CD4-positive, CD25-positive, alpha-beta regulatory T cell (primary cell): ENCODE data around the gene RASAL2. TPM values are rescaled to one million over a fixed set of nuclear protein-coding genes. Genes with fewer than 3 reads are reported as not detected.

Experiments
- ATAC-seq, 2 donors: fragments of 150-1000 bp; cut with Tn5 transposase; one replicate each; pipeline ENCODE4 v1.10.0; 2021; ENCODE audit warnings: low read depth in 2 of 2, moderate number of reproducible peaks in 2 of 2, moderate library complexity in 1 of 2
- DNase-seq, 3 donors: peaks; one replicate each; pipeline versions ENCODE4 v3.0.0 to v3.0.0-alpha.2; 2012 to 2022; ENCODE audit warnings: mixed read lengths in 1 of 3
- H3K27ac ChIP-seq: one replicate; pipeline ENCODE4 v1.7.0; 2013; ENCODE audit warnings: mild to moderate bottlenecking, low read length; ENCODE audit not compliant: insufficient read depth, poor library complexity, severe bottlenecking
- H3K27me3 ChIP-seq: one replicate; pipeline ENCODE4 v1.7.0; 2013; ENCODE audit warnings: low read length; ENCODE audit not compliant: control insufficient read depth, insufficient read depth
- H3K36me3 ChIP-seq: one replicate; pipeline ENCODE4 v1.7.0; 2013; ENCODE audit warnings: mild to moderate bottlenecking, low read length, moderate library complexity; ENCODE audit not compliant: control insufficient read depth, insufficient read depth
- H3K4me1 ChIP-seq: 2 replicates; pipeline ENCODE4 v1.7.0; 2013; ENCODE audit warnings: mild to moderate bottlenecking, low read length; ENCODE audit not compliant: insufficient read depth, control insufficient read depth, poor library complexity, severe bottlenecking
- H3K4me3 ChIP-seq: one replicate; pipeline ENCODE4 v1.7.0; 2013; ENCODE audit warnings: low read depth, mild to moderate bottlenecking, low read length, moderate library complexity
- H3K9me3 ChIP-seq, 2 experiments: 1 replicate in 1 of 2; 2 replicates in 1 of 2; pipeline ENCODE4 v1.7.0; 2013; ENCODE audit warnings: low read length in 2 of 2, mild to moderate bottlenecking in 1 of 2, moderate library complexity in 1 of 2; ENCODE audit not compliant: control insufficient read depth in 2 of 2
- H3K27ac Mint-ChIP-seq, 3 donors: one replicate each; pipeline ENCODE4 v1.8.0; 2020 to 2022; ENCODE audit warnings: mild to moderate bottlenecking in 3 of 3, mixed read lengths in 3 of 3, moderate library complexity in 2 of 3
- H3K27me3 Mint-ChIP-seq: one replicate; pipeline ENCODE4 v1.8.0; 2022; ENCODE audit warnings: mild to moderate bottlenecking, mixed read lengths
- H3K36me3 Mint-ChIP-seq: one replicate; pipeline ENCODE4 v1.8.0; 2020; ENCODE audit warnings: mixed read lengths
- H3K4me1 Mint-ChIP-seq, 4 donors: one replicate each; pipeline ENCODE4 v1.8.0; 2020 to 2022; ENCODE audit warnings: mixed read lengths in 4 of 4, mild to moderate bottlenecking in 1 of 4
- H3K4me3 Mint-ChIP-seq, 4 donors: one replicate each; pipeline ENCODE4 v1.8.0; 2020 to 2022; ENCODE audit warnings: mild to moderate bottlenecking in 4 of 4, mixed read lengths in 4 of 4, moderate library complexity in 3 of 4
- H3K9me3 Mint-ChIP-seq, 7 donors: one replicate each; pipeline ENCODE4 v1.8.0; 2020 to 2022; ENCODE audit warnings: mixed read lengths in 7 of 7, mild to moderate bottlenecking in 3 of 7, moderate library complexity in 2 of 7
- polyA plus RNA-seq, 4 donors: library from polyadenylated mRNA; unstranded; fragments of 300-500 nt; fragmentation: Illumina TruSeq; gene quantifications; one replicate each; pipeline ENCODE4 v1.2.3, GENCODE V29; 2021
- total RNA-seq: library from RNA; stranded (reverse); gene quantifications from one replicate; pipeline ENCODE4 v1.2.3, GENCODE V29; 2022

The RASAL2 gene
- total and polyA plus RNA-seq, 5 donors from 2014 or later: not detected

DNA sequence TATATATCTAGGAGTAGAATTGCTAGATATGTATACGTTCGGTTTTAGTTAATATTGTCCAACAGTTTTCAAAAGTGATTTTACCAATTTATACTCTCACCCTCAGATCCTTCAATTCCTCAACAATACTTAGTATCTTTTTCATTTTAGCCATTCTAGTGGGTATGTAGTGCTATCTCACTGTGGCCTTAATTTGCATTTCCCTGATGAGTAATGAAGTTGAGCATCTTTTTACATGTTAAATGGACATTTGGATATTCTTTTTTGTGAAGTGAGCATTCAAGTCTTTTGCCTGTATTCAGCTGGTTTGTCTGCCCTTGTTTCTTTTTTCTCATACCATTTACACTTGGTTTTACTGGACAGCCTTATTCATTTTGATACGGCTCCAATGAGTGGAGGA, 172.2 kb downstream of the RASAL2 start:
- H3K9me3 ChIP-seq: no peaks in the 10 kb centered on the region
- ATAC-seq: no peak
- no peak overlapping the region for H3K4me3 ChIP-seq
- no peak overlapping the region for H3K27ac ChIP-seq
- Mint-ChIP-seq H3K4me3 (no peak overlapping the region), H3K27me3 (peaks cover 11% of the 10 kb centered on the region), H3K27ac (no peak overlapping the region), H3K4me1 (no peaks in the 10 kb centered on the region), H3K9me3 (peaks cover 0 to 8% (median 0%) of the 10 kb centered on the region in 7 donors), H3K36me3 (no peaks in the 10 kb centered on the region)
- H3K36me3 ChIP-seq: no peaks in the 10 kb centered on the region
- DNase-seq: no peak
- H3K27me3 ChIP-seq: no peaks in the 10 kb centered on the region
- no peaks in the 10 kb centered on the region for H3K4me1 ChIP-seq

DNA sequence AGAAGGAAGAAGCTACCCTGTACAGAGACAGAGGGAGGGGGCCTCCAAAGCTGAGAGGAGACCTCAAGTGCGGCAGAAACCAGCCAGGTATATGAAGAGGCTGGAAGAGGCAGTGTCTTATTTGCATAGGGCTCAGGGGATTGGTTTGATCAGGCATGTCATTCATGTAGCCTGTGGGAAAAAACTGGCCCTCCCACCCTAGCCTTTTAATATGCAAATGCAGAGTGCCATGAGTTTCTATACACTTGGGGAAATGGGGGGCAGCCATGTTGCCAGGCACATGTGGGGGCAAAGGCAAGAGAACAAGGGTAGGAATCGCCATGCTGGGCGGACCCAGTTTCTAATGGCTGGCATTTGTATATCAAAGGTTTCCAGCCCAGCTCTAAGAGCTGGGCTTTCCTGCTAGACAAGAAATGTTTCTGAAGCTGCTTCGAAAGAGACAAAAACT, 172.7 kb downstream of the RASAL2 start:
- no peaks in the 10 kb centered on the region for H3K4me1 Mint-ChIP-seq
- H3K4me1 ChIP-seq: no peaks in the 10 kb centered on the region

DNA sequence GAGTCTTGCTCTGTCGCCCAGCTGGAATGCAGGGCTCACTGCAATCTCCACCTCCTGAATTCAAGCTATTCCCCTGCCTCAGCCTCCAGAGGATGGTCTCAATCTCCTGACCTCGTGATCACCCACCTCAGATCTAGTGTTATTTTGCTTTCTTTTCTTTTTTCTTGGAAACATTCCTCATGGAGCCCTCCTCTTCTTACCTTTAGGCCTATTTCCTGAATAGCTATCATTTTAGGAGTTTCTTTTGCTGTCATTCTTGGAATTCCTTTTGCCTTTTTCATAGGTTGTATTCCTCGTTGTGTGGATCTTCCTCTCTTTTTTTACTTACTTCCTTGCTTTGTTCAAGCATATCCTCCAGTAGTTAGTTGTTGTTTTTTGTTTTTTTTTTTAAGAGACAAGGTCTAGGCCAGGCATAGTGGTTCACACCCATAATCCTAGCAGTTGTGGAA, 173.8 kb downstream of the RASAL2 start:
- H3K27ac ChIP-seq: no peak overlapping the region
- H3K27me3 ChIP-seq: no peaks in the 10 kb centered on the region
- H3K36me3 Mint-ChIP-seq: no peaks in the 10 kb centered on the region
- no peak overlapping the region for H3K4me3 Mint-ChIP-seq
- ATAC-seq (no peak), DNase-seq (no peak)
- no peak overlapping the region for H3K27ac Mint-ChIP-seq
- no peaks in the 10 kb centered on the region for H3K36me3 ChIP-seq
- H3K27me3 Mint-ChIP-seq: peaks cover 11% of the 10 kb centered on the region
- H3K4me1 Mint-ChIP-seq: no peaks in the 10 kb centered on the region
- H3K4me3 ChIP-seq: no peak overlapping the region
- no peaks in the 10 kb centered on the region for H3K9me3 ChIP-seq
- H3K9me3 Mint-ChIP-seq: peaks cover 0 to 8% (median 0%) of the 10 kb centered on the region in 7 donors
- no peaks in the 10 kb centered on the region for H3K4me1 ChIP-seq

More for the DNA sequence above, 172.7 kb downstream of the RASAL2 start:
- DNase-seq (no peak), ATAC-seq (no peak)
- Histone ChIP-seq H3K27me3 (no peaks in the 10 kb centered on the region), H3K4me3 (no peak overlapping the region), H3K36me3 (no peaks in the 10 kb centered on the region), H3K27ac (no peak overlapping the region), H3K9me3 (no peaks in the 10 kb centered on the region)
- Mint-ChIP-seq H3K9me3 (peaks cover 0 to 8% (median 0%) of the 10 kb centered on the region in 7 donors), H3K27me3 (peaks cover 11% of the 10 kb centered on the region), H3K36me3 (no peaks in the 10 kb centered on the region), H3K27ac (no peak overlapping the region), H3K4me3 (no peak overlapping the region)

DNA sequence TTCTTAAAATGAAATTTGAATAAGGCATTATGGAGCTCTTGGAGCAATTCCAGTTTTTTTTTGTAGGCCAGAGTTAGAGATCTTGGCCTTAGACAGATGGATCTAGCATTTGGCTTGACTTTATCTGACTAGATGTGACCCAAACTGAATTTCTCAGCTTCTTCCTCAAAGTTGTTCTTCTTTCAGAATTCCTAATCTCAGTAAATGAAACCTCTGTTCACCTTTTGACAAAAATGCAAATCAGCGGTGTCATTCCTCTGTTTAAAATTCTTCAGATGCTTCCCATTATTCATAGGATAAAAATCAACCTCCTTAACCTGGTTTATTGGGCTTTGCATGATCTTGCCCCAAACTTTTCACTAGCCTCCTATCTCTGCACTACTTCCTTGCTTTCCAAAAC, 177.6 kb downstream of the RASAL2 start:
- ATAC-seq (no peak), DNase-seq (no peak)
- no peak overlapping the region for H3K27ac ChIP-seq
- no peak overlapping the region for H3K4me3 ChIP-seq
- Mint-ChIP-seq H3K27me3 (peaks cover 11% of the 10 kb centered on the region), H3K9me3 (peaks cover 0 to 6% (median 0%) of the 10 kb centered on the region in 7 donors), H3K4me3 (no peak overlapping the region), H3K27ac (no peak overlapping the region), H3K36me3 (no peaks in the 10 kb centered on the region), H3K4me1 (no peaks in the 10 kb centered on the region)
- no peaks in the 10 kb centered on the region for H3K4me1 ChIP-seq
- no peaks in the 10 kb centered on the region for H3K9me3 ChIP-seq
- H3K36me3 ChIP-seq: no peaks in the 10 kb centered on the region
- H3K27me3 ChIP-seq: no peaks in the 10 kb centered on the region

DNA sequence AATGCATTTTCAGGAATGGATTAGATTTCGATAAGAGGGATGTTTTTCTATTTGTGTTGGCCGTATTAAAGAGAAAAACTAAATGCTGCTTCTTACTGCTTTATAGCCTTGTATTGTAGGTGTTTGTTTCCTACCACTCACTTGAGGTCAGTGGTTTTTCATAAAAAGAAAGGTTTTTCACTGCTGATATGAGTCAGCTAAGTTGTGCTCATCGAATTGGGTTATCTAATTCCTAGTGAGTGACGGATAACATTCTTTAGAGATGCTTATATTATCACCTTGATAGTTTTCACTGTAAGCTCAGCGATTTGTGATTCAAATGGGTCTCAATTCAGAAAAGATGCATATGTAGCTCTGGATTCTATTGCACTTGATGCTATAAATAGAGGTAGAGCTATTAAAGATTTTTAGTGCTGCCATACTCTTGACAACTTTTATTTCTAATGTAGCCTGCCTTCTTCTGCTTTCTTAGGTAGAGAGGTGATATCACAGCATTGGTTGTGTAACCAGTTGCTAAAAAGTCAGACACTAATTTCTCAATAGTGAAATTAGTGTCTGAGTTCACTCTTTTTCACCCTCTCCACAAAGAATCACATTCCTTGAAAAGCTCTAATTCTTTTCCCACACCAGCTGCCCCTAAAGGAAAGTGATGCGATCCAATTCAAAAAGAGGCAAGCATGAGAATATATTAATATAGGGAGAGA, 180.0 kb downstream of the RASAL2 start:
- Mint-ChIP-seq H3K27me3 (peaks cover 4% of the 10 kb centered on the region), H3K36me3 (no peaks in the 10 kb centered on the region)

DNA sequence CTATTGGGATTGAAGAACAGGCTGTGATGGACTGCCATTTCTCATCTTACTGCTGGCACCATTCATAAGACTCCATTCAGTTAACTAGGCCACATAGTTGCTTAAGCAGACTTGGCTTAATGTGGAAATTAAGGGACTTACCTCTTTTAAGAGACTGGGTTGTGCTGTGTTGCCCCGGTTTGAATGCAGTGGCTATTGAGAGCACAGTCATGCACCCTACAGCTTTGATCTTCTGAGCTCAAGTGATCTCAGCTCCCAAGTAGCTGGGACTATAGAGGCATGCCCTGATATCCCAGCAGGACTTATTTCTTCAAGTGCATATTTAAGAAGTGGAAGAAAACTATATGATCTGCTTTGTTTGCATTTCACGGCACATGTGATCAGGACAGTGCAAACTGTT, 181.1 kb downstream of the RASAL2 start:
- Histone ChIP-seq H3K27ac (no peak overlapping the region), H3K36me3 (no peaks in the 10 kb centered on the region), H3K9me3 (no peaks in the 10 kb centered on the region)

More for the DNA sequence above, 180.0 kb downstream of the RASAL2 start:
- Histone ChIP-seq H3K27me3 (no peaks in the 10 kb centered on the region), H3K27ac (no peak overlapping the region), H3K36me3 (no peaks in the 10 kb centered on the region), H3K9me3 (no peaks in the 10 kb centered on the region), H3K4me1 (no peaks in the 10 kb centered on the region), H3K4me3 (no peak overlapping the region)
- ATAC-seq (no peak), DNase-seq (no peak)
- Mint-ChIP-seq H3K4me1 (no peaks in the 10 kb centered on the region), H3K27ac (no peak overlapping the region), H3K4me3 (no peak overlapping the region), H3K9me3 (peaks cover 0 to 5% (median 0%) of the 10 kb centered on the region in 7 donors)

DNA sequence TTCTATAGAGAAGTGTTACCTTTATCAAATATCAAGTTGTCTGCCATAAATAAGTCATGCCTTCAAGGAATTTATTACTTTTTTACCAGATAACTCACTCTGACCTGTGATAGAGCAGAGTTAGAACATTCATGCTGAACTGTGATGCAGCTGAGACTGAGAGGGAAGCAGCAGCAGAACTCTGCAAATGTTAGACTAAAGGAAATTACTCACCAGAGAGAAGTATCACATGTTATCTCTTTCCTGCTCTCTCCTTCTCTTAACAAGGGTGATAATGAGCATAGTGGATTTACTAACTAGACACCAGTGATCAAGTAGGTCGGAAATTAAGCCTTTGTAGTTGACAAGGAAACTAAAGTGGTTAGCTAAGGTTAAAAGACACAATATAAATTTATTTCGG, 181.6 kb downstream of the RASAL2 start:
- H3K9me3 Mint-ChIP-seq: no peaks in the 10 kb centered on the region
- H3K27ac ChIP-seq: no peak overlapping the region
- H3K36me3 Mint-ChIP-seq: no peaks in the 10 kb centered on the region
- no peaks in the 10 kb centered on the region for H3K36me3 ChIP-seq
- H3K4me1 ChIP-seq: no peaks in the 10 kb centered on the region
- no peaks in the 10 kb centered on the region for H3K4me1 Mint-ChIP-seq
- H3K27me3 ChIP-seq: no peaks in the 10 kb centered on the region
- no peak overlapping the region for H3K4me3 Mint-ChIP-seq
- H3K27ac Mint-ChIP-seq: no peak overlapping the region
- no peak for ATAC-seq
- H3K27me3 Mint-ChIP-seq: peaks cover 2% of the 10 kb centered on the region
- no peak overlapping the region for H3K4me3 ChIP-seq
- H3K9me3 ChIP-seq: no peaks in the 10 kb centered on the region
- no peak for DNase-seq

More for the DNA sequence above, 181.1 kb downstream of the RASAL2 start:
- no peak overlapping the region for H3K27ac Mint-ChIP-seq
- Histone ChIP-seq H3K4me1 (no peaks in the 10 kb centered on the region), H3K27me3 (no peaks in the 10 kb centered on the region), H3K4me3 (no peak overlapping the region)
- no peaks in the 10 kb centered on the region for H3K36me3 Mint-ChIP-seq
- no peaks in the 10 kb centered on the region for H3K4me1 Mint-ChIP-seq
- peaks cover 0 to 2% (median 0%) of the 10 kb centered on the region in 7 donors for H3K9me3 Mint-ChIP-seq
- DNase-seq: no peak
- peaks cover 4% of the 10 kb centered on the region for H3K27me3 Mint-ChIP-seq
- no peak overlapping the region for H3K4me3 Mint-ChIP-seq
- no peak for ATAC-seq
